HK-2 (cell line): Measurements from ENCODE around the gene LAMC3.

Experiments used
- DNase-seq: peaks from one replicate; pipeline ENCODE4 v3.0.0-alpha.2; 2018; ENCODE audit not compliant: unreplicated experiment

Gene LAMC3

GRCh38 chr9:131045300-131046092 lies 36.5 kb downstream of the LAMC3 start:
- no peak for DNase-seq

- DNase-seq, result no peak
Observed at GRCh38 chr9:131046093-131046380, 37.1 kb downstream of the LAMC3 start.

DNA sequence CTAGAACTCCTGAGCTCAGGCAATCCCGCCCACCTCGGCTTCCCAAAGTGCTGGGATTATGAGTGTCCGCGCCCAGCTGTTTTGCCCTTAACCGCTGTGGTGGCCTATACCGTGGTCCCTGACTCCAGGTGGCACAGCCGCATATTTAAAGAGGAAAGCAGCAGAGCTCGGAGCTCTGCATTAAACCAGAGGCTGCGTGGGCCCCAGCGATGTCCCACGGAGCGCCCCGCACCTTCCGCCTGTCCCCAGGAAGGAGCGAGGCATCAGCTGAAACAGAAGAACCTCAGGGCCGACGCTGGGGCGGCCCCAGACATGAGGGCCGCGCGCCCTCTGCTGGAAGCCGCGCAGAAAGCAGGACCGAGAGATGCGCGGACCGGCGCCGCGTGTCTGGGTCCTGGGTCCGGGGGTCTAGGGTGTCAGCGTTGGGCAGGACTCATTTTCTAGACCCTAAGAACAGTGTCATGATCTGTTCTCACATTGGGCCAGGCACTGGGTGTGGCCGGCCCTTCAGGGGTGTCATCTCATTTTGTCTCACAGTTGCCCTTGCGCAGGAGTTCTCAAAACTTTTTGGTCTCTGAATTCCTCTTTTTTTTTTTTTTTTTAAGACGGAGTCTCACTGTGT lies 37.7 kb downstream of the LAMC3 start:
- DNase-seq, result no peak

DNA sequence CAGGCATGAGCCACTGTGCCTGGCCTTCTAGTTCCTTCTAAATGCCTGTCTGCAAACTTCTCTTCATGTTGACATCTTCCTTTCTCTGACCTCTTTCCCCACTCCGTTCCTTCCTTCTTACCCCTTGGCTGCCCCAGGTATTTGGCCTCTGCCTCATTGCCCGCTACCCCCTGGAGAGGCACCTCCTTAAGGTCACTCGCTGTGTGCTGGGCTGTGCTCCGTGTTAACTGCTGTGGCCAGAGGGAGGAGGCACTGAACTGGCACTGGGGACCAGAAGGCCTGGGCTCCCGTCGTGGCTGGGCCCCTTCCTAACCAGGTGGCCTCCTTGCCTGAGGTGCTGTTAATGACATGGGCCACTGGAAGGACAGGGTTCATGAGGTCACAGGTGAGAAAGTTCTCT lies 39.4 kb downstream of the LAMC3 start:
- no peak for DNase-seq

GRCh38 chr9:131048820-131049219 lies 39.8 kb downstream of the LAMC3 start:
- no peak for DNase-seq

DNA sequence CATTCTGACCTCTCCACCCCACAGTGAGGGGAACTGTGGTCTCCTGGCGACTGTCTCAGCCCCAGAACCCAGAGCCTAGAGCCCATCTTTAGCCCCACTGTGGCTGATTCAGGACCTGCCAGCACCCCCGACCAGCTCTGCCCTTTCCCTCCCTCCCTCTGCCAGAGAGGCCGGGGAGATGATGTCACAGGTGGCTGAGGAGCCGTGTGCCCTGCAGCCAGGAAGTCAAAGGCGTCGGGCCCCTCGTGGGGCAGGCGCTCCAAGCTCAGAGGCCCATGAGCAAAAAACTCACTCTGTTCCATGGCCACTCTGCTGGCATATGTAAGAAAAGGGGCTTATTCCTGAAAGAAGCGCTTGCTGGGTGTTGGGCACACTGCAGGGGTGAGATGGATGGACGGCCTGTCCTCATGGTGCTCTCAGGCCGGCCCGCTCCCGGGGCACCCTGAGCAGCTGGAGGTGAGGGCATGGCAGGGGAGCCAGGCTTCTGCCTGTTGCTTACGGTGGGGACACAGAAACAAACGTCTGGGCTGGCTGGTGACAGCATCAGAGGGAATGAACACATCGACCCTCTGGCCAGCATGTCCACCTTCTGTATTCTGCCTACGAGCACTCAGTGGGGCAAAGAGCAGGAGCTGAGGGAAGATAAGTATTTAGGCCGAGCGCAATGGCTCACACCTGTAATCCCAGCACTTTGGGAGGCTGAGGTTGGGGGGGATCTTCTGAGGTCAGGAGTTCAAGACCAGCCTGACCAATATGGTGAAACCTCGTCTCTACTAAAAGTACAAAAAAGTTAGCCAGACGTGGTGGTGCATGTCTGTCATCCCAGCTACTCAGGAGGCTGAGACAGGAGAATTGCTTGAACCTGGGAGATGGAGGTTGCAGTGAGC lies 41.1 kb downstream of the LAMC3 start:
- peak; percentile 15 for DNase-seq

DNA sequence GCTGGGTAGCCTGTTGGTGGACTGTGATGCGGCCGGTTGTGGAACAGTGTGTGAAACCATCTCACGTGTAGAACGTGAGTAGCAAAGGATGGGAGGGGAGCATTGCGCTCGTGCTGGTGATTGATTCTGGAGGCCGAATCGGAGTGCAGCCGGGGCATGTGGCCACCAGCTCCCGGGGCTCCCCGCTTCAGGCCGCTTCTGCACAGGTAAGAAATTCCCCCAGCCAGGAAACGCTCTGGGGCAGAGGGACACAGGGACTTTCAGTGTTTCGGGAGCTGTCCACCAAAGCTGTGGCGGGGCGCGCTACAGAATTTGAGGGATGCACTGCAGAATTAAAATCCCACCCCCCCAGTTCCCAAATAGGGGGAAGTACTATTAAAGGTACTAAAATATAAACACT lies 41.9 kb downstream of the LAMC3 start:
- no peak for DNase-seq

DNA sequence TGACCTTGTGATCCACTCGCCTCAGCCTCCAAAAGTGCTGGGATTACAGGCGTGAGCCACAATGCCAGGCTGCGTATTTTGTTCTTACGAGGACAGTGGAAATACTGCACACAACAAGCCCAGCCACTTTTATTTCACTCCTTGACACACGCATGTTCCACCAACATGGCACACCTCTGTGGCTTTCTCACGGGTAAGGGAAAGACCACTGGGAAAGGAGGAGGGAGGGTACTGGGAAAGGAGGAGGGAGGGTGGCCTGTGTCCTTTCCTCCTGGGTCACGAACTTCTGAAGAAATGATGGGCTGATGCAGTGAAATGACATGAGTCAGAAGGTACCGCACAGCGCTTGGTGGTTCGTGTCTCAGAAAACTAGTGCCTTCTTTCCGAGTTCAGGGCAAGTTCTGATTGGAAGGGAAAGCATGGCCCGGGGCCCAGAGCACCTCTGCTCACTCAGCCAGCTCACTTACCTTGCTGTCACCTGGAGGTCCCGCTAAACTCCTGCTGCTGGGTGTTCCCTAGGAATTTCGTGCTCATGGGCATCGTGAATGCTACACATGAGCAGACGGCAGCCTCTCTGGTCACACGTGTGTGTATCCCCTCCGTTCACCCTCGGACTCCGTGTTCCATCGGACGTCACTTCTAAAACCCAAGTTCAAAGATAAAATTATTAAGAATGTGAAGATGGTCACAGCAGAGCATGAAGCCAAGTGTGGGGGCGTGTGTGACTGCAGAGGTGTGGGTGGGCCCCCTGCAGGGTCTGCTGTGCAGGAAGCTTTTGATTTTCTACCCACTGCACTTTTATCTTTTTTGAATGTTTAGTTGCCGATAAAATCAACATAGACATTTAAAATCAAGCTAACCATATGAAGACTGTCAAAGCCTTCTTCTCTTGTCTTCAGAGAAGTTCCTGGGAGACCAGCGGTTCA lies 42.9 kb downstream of the LAMC3 start:
- DNase-seq, result no peak

- DNase-seq, result no peak
Observed at GRCh38 chr9:131053896-131054295, 44.9 kb downstream of the LAMC3 start.

DNA sequence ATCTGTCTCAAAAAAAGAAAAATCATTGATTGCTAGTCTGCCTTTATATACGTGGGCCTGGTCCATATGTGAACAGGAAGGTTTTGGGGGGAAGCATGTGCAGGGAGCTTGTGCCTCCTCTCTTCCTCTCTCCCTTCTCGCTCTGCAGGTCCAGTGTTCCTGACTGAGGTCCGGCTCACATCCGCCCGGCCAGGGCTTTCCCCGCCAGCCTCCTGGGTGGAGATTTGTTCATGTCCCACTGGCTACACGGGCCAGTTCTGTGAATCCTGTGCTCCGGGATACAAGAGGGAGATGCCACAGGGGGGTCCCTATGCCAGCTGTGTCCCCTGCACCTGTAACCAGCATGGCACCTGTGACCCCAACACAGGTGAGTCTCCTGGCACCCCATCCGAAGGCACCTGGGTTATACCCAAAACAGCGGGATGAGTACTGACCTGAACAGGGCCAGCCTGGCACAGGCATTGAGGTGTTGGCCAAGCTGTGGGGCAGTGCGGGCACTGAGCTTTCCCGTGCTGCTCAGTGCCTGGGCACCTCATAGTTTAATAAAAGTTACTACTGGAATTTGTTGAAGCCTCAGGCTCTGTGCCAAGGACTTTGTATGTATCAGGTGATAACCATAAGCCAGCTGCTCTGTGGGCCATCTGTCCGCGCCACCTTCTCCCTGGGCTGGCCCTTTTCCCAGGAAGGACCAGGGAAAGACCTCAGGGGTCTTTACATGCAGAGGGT lies 48.0 kb downstream of the LAMC3 start:
- DNase-seq, result no peak

- no peak for DNase-seq
Observed at GRCh38 chr9:131060900-131061630, 52.1 kb downstream of the LAMC3 start.

DNA sequence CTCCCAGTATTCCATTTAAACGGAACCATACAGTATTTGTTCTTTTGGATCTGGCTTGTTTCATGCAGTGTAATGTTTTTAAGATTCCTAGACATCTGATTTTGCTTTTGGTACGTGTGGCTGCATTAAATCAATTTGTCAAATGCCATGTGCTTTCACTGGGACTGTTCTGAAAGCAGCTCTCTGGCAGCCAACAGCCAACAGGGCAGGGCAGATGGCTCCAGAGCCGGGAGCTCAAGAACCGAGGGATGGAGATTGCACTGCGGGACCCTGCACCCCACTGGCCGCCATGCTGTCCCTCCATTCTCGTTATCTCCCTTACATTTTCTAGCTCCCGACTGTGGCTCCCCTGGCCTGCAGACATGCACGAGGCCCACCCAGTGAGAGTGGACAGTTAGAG lies 54.0 kb downstream of the LAMC3 start:
- no peak for DNase-seq

GRCh38 chr9:131065599-131065998 lies 56.6 kb downstream of the LAMC3 start:
- no peak for DNase-seq

GRCh38 chr9:131067625-131068024 lies 58.7 kb downstream of the LAMC3 start:
- DNase-seq, result no peak

- no peak for DNase-seq
Observed at GRCh38 chr9:131068076-131068816, 59.3 kb downstream of the LAMC3 start.

DNA sequence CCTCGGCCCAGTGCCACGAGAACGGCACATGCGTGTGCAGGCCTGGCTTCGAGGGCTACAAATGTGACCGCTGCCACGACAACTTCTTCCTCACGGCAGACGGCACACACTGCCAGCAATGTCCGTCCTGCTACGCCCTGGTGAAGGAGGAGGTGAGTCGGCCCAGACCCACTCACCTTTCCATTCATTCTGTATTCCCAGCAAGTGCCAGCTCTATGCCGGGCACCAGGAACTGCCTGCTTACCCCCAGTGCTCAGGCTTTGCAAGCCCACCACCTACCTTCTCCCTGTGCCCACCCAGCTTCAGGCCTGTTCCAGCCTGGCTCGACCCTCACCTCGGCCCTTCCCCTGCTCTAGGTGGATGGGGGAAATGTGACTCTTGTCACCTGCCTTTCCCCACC lies 60.7 kb downstream of the LAMC3 start:
- no peak for DNase-seq

- no peak for DNase-seq
Observed at GRCh38 chr9:131072107-131072870, 63.3 kb downstream of the LAMC3 start.

DNA sequence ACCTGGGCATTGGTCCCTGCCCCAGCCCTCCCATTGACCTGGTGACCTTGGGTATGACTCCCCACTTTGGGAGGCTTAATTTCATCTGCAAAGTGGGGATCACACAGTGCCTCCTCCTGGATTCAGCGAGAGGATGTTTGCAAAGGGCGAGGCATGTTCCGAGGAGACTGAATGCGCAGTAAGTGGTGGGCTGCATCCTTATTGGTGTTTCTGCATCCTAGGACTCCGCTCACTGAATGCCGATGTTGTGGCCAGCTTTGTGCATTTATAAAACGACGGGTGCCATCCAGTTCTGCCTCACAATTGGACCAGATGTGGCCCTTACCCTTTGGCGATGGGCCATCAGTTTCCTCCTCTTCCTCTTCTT lies 63.9 kb downstream of the LAMC3 start:
- no peak for DNase-seq
